GM12878 (cell line): ENCODE measurements around the gene MDC1.

Experiments used
- BMI1 ChIP-seq: fragments of 450-650 bp; IDR thresholded peaks from 2 replicates; pipeline ENCODE4 v1.6.1; 2016; ENCODE audit warnings: mild to moderate bottlenecking, moderate library complexity, borderline replicate concordance
- CHD2 ChIP-seq: IDR thresholded peaks from 2 replicates; pipeline ENCODE4 v1.6.1; 2011; ENCODE audit warnings: low read depth, low read length, improper control_type of control experiment, borderline replicate concordance
- EP300 ChIP-seq, 2 experiments: fragments of 150-350 bp in 1 of 2; IDR thresholded peaks; 2 replicates each; pipeline ENCODE4 v1.6.1; 2011 to 2012; ENCODE audit warnings: low read depth in 2 of 2, low read length in 2 of 2, borderline replicate concordance in 1 of 2, improper control_type of control experiment in 1 of 2, inconsistent platforms in 1 of 2; ENCODE audit not compliant: control insufficient read depth in 1 of 2
- ESRRA ChIP-seq: IDR thresholded peaks from 2 replicates; pipeline ENCODE4 v1.6.1; 2012; ENCODE audit warnings: mild to moderate bottlenecking, low read length, improper control_type of control experiment
- JUND ChIP-seq: IDR thresholded peaks from 2 replicates; pipeline ENCODE4 v1.6.1; 2012; ENCODE audit warnings: low read depth, mild to moderate bottlenecking, low read length, improper control_type of control experiment, moderate library complexity
- NR2C2 ChIP-seq: IDR thresholded peaks from 2 replicates; pipeline ENCODE4 v1.6.1; 2011; ENCODE audit warnings: borderline replicate concordance, low read depth; ENCODE audit not compliant: control insufficient read depth, insufficient read length
- POLR2A ChIP-seq: IDR thresholded peaks from 2 replicates; pipeline ENCODE4 v1.6.1; 2011; ENCODE audit warnings: low read depth, mild to moderate bottlenecking, low read length
- POLR2AphosphoS5 ChIP-seq: IDR thresholded peaks from 2 replicates; pipeline ENCODE4 v1.6.1; 2011; ENCODE audit warnings: mild to moderate bottlenecking, low read length, inconsistent platforms
- SMC3 ChIP-seq: IDR thresholded peaks from 2 replicates; pipeline ENCODE4 v1.6.1; 2011; ENCODE audit warnings: low read length, improper control_type of control experiment, borderline replicate concordance
- SRF ChIP-seq, 2 experiments: IDR thresholded peaks; 2 replicates each; pipeline ENCODE4 v1.6.1; 2011; ENCODE audit warnings: low read depth in 2 of 2, low read length in 2 of 2, mild to moderate bottlenecking in 1 of 2, moderate library complexity in 1 of 2
- TBL1XR1 ChIP-seq: IDR thresholded peaks from 2 replicates; pipeline ENCODE4 v1.6.1; 2012; ENCODE audit warnings: low read depth, low read length, improper control_type of control experiment
- TF ChIP-seq, protein P1 (sequence below), 3 experiments: IDR thresholded peaks in 2 of 3; conservative IDR thresholded peaks in 1 of 3; 2 replicates each; pipeline ENCODE4 v1.5.1; 2011; ENCODE audit warnings: low read depth in 3 of 3, low read length in 3 of 3, mild to moderate bottlenecking in 3 of 3, control low read depth in 2 of 3, moderate library complexity in 2 of 3, inconsistent platforms in 1 of 3, mixed read lengths in 1 of 3; ENCODE audit not compliant: control insufficient read depth in 2 of 3, insufficient read depth in 1 of 3; ENCODE audit errors: extremely low read depth in 1 of 3
- TF ChIP-seq, protein P2 (sequence below): IDR thresholded peaks from 2 replicates; pipeline ENCODE4 v1.6.1; 2012; ENCODE audit warnings: low read depth, low read length, improper control_type of control experiment

DNA sequence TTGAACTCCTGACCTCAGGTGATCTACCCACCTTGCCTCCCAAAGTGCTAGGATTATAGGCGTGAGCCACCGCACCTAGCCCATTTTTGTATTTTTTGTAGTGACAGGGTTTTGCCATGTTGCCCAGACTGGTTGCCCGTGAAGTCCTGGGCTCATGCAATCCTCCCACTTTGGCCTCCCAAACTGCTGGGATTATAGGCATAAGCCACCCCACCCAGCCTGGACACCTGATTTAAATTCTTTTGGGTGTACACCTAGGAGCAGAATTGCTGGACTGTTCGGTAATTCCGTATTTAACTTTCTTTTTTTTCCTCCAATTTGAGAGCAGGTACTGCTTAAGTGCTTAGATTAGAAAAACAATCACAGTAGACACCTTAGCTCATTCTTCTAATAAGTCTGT lies 20.6 kb downstream of the MDC1 start:
- TF ChIP-seq, protein P1, sequence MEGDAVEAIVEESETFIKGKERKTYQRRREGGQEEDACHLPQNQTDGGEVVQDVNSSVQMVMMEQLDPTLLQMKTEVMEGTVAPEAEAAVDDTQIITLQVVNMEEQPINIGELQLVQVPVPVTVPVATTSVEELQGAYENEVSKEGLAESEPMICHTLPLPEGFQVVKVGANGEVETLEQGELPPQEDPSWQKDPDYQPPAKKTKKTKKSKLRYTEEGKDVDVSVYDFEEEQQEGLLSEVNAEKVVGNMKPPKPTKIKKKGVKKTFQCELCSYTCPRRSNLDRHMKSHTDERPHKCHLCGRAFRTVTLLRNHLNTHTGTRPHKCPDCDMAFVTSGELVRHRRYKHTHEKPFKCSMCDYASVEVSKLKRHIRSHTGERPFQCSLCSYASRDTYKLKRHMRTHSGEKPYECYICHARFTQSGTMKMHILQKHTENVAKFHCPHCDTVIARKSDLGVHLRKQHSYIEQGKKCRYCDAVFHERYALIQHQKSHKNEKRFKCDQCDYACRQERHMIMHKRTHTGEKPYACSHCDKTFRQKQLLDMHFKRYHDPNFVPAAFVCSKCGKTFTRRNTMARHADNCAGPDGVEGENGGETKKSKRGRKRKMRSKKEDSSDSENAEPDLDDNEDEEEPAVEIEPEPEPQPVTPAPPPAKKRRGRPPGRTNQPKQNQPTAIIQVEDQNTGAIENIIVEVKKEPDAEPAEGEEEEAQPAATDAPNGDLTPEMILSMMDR (IDR thresholded peaks at IDR 0.05 in 2 of 3, conservative IDR thresholded peaks at IDR 0.05 in 1 of 3; ENCODE audit: control insufficient read depth in 2 of 3, extremely low read depth in 1 of 3, insufficient read depth in 1 of 3, low read depth in 3 of 3, low read length in 3 of 3): no peak
- TF ChIP-seq CHD2 (no peak), NR2C2 (no peak), POLR2A (no peak), POLR2AphosphoS5 (no peak), BMI1 (no peak), EP300 (IDR thresholded peaks at IDR 0.05; ENCODE audit: borderline replicate concordance in 1 of 2, control insufficient read depth in 1 of 2, low read depth in 2 of 2, low read length in 2 of 2) (no peak), SMC3 (no peak), SRF (IDR thresholded peaks at IDR 0.05; ENCODE audit: low read depth in 2 of 2, low read length in 2 of 2) (no peak), ESRRA (no peak), JUND (no peak), TBL1XR1 (no peak)
- TF ChIP-seq, protein P2, sequence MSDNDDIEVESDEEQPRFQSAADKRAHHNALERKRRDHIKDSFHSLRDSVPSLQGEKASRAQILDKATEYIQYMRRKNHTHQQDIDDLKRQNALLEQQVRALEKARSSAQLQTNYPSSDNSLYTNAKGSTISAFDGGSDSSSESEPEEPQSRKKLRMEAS: no peak
